ENCODE results near the gene LTBP3.

DNA sequence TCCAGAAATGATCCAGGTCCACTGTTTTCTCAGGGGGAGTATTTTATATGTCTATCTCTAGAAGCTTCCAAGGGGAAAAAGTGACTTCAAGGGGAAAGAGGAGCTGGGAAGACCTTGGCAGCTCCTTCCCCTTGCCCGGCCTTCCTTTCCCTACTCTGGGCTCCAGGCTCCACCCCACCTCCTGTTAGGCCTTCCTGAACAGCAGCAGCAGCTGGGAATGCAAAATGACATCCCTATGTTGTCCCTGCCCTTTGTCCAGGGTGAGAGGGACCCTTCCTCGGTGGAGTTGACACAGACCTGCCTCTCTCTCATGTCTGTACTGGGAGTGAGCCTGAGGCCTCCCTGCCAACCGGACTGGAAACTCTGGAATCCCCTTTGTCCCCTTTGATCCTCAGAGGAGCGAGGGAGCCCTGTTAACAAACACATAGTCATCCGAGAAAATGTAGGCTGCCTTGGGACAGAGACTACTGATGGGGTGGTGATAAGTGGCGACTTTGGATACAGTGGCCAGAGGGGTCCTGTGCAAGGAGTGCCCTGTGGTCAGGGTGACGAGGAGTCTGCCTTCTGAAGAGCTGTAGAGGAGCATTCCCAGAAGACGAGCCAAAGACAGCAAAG is 68.3 kb downstream of the LTBP3 start:
- TF ChIP-seq POLR2A (IDR thresholded peaks at IDR 0.05): no peak
- TF ChIP-seq, protein P1, sequence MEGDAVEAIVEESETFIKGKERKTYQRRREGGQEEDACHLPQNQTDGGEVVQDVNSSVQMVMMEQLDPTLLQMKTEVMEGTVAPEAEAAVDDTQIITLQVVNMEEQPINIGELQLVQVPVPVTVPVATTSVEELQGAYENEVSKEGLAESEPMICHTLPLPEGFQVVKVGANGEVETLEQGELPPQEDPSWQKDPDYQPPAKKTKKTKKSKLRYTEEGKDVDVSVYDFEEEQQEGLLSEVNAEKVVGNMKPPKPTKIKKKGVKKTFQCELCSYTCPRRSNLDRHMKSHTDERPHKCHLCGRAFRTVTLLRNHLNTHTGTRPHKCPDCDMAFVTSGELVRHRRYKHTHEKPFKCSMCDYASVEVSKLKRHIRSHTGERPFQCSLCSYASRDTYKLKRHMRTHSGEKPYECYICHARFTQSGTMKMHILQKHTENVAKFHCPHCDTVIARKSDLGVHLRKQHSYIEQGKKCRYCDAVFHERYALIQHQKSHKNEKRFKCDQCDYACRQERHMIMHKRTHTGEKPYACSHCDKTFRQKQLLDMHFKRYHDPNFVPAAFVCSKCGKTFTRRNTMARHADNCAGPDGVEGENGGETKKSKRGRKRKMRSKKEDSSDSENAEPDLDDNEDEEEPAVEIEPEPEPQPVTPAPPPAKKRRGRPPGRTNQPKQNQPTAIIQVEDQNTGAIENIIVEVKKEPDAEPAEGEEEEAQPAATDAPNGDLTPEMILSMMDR (IDR thresholded peaks at IDR 0.05): no peak

All from adrenal gland (tissue), 5 donors.